Urinary bladder (tissue), 4 donors: Measurements from ENCODE around the gene ABCC1. TPM values are rescaled to one million over a fixed set of nuclear protein-coding genes. Genes with fewer than 3 reads are reported as not detected.

Experiments
- DNase-seq: peaks from one replicate; pipeline ENCODE4 v3.0.0-alpha.2; 2015; ENCODE audit errors: extremely low spot score
- H3K27ac ChIP-seq: one replicate; pipeline ENCODE4 v1.5.1; 2013; ENCODE audit warnings: low read depth, mild to moderate bottlenecking, moderate library complexity
- H3K36me3 ChIP-seq: one replicate; pipeline ENCODE4 v1.6.1; 2013; ENCODE audit warnings: mild to moderate bottlenecking, moderate library complexity; ENCODE audit not compliant: insufficient read depth
- H3K4me1 ChIP-seq: one replicate; pipeline ENCODE4 v1.6.1; 2013; ENCODE audit warnings: mild to moderate bottlenecking, moderate library complexity; ENCODE audit not compliant: insufficient read depth
- H3K4me3 ChIP-seq: one replicate; pipeline ENCODE4 v1.5.1; 2013; ENCODE audit warnings: low read depth, low read length
- WGBS: extraction: QIAGEN DNeasy Blood & Tissue Kit; methylation state at CpG from one replicate; pipeline ENCODE4 v1.1.7; 2013; 5-methylcytosine and 5-hydroxymethylcytosine counted together
- polyA plus RNA-seq: library from polyadenylated mRNA; stranded (reverse); fragments of 200-250 nt; gene quantifications from one replicate; pipeline ENCODE4 v1.2.3, GENCODE V29; 2013
- total RNA-seq: library from RNA; depleted of rRNA; stranded (reverse); fragments of >200 nt; gene quantifications from one replicate; pipeline ENCODE4 v1.2.3, GENCODE V29; 2014
- donor health status: healthy with polysubstance abuse.
- donor health status: healthy.

Gene ABCC1
- total and polyA plus RNA-seq, 2 donors: 13.8 to 21.7 TPM

DNA sequence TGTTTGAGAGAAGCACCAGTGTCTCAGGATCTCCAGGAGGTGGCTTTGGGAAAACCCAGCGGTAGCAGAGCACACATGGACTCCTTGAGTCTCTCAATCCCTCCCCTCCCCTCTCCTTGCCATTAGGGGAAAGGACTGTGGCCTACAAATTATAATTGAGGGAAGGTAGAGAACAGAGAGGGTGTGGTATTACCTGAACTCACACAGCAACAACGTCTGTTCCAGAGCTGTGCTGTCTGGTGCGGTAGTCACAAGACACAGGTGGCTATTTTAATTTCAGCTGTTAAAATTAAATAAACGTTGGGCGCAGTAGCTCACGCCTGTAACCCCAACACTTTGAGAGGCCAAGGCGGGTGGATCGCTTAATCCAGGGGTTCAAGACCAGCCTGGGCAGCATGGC, 163.7 kb downstream of the ABCC1 start:
- Histone ChIP-seq H3K27ac (no peak overlapping the region), H3K36me3 (peaks cover 8% of the 10 kb centered on the region), H3K4me3 (no peak overlapping the region), H3K4me1 (no peaks in the 10 kb centered on the region)
- WGBS: 95% methylated on average over 8 of the region's 8 CpGs
- no peak for DNase-seq

DNA sequence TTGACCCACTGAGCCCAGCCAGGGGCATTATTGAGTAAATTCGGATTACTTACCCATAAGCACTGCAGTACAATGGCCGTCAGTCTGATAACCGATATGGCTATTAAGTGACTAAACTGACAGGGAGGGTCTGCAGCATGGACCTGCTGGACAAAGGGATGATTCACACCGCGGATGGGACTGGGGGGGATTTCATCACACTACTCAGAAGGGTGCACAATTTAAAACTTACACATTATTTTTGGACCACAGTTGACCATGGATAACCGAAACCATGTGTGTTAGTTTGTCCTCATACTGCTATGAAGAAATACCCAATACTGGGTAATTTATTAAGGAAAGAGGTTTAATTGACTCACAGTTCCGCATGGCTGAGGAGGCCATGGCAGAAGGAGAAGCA, 167.4 kb downstream of the ABCC1 start:
- 97% methylated on average over 7 of the region's 7 CpGs for whole genome bisulfite sequencing

DNA sequence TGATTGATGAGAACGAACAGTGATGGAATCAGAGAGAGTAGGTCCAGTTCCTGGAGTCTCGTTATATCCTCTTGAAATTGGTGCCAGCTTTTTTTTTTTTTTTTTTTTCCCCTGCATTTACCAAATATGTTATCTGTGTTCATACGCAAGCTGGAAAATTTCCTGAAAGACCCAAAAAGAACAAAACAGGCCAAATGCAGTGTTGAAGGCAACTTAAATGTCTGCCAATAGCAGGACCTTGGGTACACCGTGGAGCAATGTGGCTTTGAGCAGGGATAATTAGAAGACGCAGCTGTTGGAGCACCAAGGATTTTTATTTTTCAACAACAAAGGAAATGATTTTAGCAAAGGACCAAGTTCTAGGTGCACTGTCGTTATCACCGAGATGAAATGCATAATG, 168.9 kb downstream of the ABCC1 start:
- peaks cover 10% of the 10 kb centered on the region for H3K36me3 ChIP-seq
- H3K4me3 ChIP-seq: no peak overlapping the region
- 98% methylated on average over 7 of the region's 7 CpGs for WGBS
- no peak for DNase-seq
- H3K27ac ChIP-seq: no peak overlapping the region
- no peaks in the 10 kb centered on the region for H3K4me1 ChIP-seq

More for the DNA sequence above, 167.4 kb downstream of the ABCC1 start:
- Histone ChIP-seq H3K36me3 (peaks cover 10% of the 10 kb centered on the region), H3K27ac (no peak overlapping the region), H3K4me1 (no peaks in the 10 kb centered on the region), H3K4me3 (no peak overlapping the region)
- DNase-seq: no peak

DNA sequence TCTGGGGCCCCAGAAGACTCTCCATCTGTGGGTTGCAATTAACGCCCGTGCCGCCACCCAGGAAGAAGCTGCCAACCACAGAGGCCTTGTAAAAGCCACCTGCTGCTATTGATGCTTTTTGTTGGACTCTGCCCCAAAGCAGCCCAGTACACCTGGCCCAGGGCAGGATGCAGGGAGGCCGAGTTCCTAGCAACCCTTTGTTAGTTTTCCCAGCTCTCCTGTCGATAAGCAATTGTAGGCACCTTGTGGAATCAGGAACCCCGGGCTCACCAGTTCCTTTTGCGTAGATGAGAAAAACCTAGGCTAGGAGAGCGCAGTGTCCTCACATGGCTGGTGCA, 170.6 kb downstream of the ABCC1 start:
- WGBS: 85% methylated on average over 8 of the region's 8 CpGs
- DNase-seq: no peak
- no peak overlapping the region for H3K4me3 ChIP-seq
- H3K27ac ChIP-seq: no peak overlapping the region
- no peaks in the 10 kb centered on the region for H3K4me1 ChIP-seq
- H3K36me3 ChIP-seq: peaks cover 10% of the 10 kb centered on the region

DNA sequence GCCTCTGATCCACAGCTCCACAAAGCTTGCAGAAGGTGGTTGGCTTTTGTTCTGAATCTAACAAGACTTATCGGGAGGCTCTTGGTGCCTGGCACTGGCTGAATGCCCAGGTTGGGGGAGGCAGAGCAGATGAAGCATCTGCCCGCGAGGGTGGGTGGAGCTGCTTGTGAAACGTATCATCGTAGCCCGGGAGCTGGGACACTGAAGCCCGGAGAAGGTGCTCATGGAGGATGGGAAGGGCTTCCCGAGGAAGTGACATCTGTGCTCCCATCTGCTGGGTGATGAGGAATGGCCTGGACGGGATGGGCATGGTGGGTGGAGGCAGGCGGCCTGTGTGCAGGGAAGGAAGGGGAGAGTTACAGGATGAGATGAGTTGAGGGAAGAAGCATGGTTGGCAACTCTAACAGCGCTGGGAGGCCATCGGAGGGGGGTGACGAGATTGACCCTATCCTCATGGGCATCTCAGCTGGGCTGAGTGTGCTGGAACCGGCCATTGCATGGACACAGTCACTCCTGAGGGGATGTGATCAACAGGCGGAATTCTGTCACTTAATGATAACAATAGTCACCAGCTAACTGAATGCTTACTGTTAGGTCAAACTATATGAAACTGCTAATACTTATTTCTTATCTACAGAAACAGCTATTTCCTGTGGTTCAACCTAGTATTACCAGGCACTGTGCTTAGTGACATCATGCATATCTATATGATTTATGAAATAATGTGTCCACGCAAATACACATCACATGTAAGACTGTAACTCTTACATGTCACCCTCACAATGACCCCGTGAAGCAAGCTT, 171.2 kb downstream of the ABCC1 start:
- Histone ChIP-seq H3K27ac (no peak overlapping the region), H3K36me3 (peaks cover 9% of the 10 kb centered on the region), H3K4me3 (no peak overlapping the region), H3K4me1 (no peaks in the 10 kb centered on the region)
- WGBS: 67% methylated on average over 17 of the region's 17 CpGs
- DNase-seq: no peak

DNA sequence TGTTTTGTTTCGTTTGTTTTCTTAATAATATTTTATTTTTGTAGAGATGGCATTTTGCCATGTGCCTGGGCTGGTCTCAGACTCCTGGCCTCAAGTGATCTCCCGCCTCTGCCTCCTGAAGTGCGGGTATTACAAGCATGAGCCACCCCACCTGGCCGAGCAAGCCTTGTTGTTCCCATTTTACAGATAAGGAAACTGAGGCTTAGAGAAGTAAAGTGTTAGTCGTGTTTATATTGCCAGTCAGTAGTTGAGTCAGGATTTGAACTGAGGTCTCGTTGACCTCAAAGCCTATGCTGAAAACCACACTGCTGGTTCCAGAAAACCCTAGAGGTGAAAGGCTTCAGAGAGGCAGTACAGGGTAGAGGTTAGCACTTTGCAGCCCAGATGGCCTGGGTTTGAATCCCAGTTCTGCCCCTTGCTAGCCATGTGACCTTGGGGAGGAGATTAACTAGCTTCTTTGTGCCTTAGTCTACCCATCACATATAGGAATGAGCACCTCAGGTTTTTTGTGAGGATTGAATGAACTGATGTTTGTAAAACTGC, 171.8 kb downstream of the ABCC1 start:
- Histone ChIP-seq H3K27ac (no peak overlapping the region), H3K36me3 (peaks cover 9% of the 10 kb centered on the region), H3K4me3 (no peak overlapping the region), H3K4me1 (no peaks in the 10 kb centered on the region)
- 81% methylated on average over 6 of the region's 6 CpGs for WGBS
- no peak for DNase-seq

DNA sequence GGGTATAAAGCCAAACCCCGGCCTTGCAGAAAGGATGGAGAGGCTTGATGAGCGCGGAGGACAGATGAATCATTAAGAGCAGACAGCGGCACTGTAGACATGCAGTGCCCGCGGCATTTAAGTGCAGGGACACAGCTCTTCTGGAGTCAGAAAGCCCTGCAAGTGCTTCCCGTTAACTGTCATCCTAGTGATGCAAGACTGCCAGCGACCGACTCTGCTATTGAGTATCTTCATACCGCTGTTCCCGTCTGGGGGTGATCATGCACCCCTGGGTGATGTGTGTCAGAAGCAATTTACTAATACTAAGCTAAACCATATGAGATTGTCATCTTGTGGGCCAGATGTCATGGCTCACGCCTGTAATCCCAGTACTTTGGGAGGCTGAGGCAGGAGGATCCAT, 172.8 kb downstream of the ABCC1 start:
- H3K4me3 ChIP-seq: no peak overlapping the region
- no peaks in the 10 kb centered on the region for H3K4me1 ChIP-seq
- no peak for DNase-seq
- 97% methylated on average over 12 of the region's 12 CpGs for WGBS
- H3K27ac ChIP-seq: no peak overlapping the region
- peaks cover 3% of the 10 kb centered on the region for H3K36me3 ChIP-seq

DNA sequence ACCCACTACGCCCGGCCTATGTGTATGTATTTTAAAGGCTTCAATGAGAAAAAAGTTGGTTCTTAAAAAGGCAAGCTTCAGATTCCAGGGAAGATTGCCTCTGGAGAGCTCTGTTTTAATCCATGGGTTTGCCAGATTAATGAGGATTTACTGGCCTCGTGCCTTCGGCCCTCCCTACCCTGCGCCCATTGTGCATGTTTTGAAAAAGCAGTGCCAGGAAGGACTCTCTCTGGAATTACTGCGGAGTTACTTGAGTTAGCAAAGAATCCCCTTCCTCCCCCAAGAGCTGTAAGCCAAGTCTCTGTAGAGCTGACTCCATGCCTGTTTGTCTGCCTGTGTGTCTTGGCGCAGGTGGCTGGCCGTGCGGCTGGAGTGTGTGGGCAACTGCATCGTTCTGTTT, 175.0 kb downstream of the ABCC1 start:
- peaks cover 3% of the 10 kb centered on the region for H3K36me3 ChIP-seq
- 79% methylated on average over 10 of the region's 10 CpGs for WGBS

DNA sequence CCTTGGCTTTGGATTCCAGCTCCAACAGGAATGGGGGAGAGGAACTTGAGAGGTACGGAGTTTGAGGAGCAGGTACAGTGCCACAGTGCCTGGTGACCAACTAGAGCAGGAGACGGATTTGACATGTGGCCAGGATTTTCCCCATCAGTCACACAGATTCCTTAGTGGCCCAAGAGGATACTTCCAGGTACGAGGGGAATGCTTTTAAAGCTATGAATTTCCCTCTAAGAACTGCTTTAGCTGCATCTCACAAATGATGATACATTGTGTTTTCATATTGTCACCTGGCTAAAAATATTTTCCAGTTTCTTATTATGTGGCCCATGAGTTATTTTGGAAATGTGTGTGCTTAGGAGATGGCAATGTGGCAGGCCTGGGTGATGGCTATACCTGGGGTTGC, 175.6 kb downstream of the ABCC1 start:
- Histone ChIP-seq H3K4me3 (no peak overlapping the region), H3K4me1 (no peaks in the 10 kb centered on the region), H3K27ac (no peak overlapping the region), H3K36me3 (no peaks in the 10 kb centered on the region)
- WGBS: over 99% methylated on average over 3 of the region's 3 CpGs
- no peak for DNase-seq

More for the DNA sequence above, 175.0 kb downstream of the ABCC1 start:
- Histone ChIP-seq H3K4me1 (no peaks in the 10 kb centered on the region), H3K27ac (no peak overlapping the region), H3K4me3 (no peak overlapping the region)
- no peak for DNase-seq

DNA sequence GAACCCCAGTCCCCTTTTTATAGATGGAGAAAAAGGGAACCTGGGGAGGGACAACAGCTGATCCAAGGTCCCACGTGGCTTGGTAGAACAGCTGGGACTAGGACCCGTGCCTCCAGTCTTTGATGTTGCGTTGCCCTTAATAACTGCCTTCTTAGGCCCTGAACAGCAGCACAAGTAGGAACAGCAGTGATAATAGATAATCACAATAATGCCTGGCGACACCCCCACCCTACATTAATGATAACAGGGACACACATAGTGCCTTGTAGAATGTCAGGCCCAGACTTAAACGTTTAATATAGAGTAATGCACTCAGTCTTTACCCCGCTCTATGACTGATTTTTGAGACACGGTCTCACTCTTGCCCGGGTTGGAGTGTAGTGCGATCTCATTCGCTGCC, 177.5 kb downstream of the ABCC1 start:
- H3K4me3 ChIP-seq: no peak overlapping the region
- DNase-seq: no peak
- no peak overlapping the region for H3K27ac ChIP-seq
- 76% methylated on average over 10 of the region's 10 CpGs for WGBS
- H3K4me1 ChIP-seq: no peaks in the 10 kb centered on the region
- H3K36me3 ChIP-seq: no peaks in the 10 kb centered on the region

DNA sequence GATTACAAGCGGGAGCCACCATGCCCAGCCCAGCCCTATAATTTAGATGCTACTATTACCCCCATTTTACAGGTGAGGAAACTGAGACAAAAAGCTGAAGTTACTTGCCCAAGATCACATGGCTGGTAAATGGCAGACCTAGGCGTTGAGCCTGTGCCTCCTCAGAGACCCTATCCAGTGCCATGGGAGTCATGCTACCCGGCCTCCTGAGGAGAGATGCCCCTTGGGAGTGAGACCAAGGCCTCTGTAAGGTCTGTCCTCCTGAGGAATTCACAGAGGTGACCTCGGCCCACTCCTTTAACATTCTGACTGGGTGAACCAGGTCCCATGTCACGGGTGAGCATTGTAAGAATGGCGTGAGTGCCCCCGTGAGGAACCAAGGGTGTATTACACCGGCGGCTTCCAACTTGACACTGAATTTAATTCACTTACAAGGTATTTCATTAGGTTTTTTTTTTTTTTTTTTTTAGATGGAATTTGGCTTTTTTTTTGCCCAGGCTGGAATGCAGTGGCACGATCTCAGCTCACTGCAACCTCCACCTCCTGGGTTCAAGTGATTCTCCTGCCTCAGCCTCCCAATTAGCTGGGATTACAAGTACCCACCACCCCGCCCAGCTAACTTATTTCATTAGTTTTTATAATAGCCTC, 178.2 kb downstream of the ABCC1 start:
- H3K27ac ChIP-seq: no peak overlapping the region
- no peak for DNase-seq
- no peaks in the 10 kb centered on the region for H3K4me1 ChIP-seq
- 33% methylated on average over 11 of the region's 11 CpGs for WGBS
- no peaks in the 10 kb centered on the region for H3K36me3 ChIP-seq
- H3K4me3 ChIP-seq: no peak overlapping the region

DNA sequence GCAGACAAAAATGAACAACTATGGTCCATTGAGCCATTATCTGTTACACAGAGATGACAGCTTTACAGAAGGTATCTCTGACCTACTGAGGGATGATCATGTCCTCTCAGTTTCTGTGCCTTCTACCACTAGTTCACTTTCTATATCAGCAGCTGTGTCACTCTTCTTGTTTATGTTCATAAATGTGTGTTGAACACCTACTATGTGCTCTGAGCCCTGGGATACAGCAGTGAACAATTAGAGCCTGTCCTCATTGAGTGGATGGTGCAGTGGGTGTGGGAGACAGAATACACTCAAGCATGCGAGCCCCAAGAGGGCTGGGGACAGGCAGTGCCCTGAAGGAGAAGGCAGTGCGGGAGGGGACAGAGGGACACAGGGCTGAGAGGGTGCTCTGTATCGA, 181.8 kb downstream of the ABCC1 start:
- DNase-seq: no peak
- Histone ChIP-seq H3K4me1 (no peaks in the 10 kb centered on the region), H3K4me3 (no peak overlapping the region), H3K27ac (no peak overlapping the region), H3K36me3 (no peaks in the 10 kb centered on the region)
- WGBS: 88% methylated on average over 3 of the region's 3 CpGs

DNA sequence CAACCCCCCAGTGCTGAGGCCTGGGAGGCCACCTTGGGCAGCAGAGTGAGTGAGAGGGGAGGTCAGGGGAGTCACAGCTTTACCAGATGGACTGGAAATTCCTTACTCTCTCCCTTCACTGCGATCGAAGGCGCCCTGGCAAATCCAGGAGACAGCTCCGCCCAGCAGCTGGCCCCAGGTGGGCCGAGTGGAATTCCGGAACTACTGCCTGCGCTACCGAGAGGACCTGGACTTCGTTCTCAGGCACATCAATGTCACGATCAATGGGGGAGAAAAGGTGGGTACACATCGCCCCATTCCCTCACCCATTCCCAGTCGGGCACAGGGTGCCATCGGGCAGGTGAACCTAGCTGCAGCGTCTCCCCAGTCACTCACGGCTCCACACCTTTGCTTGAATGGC, 182.2 kb downstream of the ABCC1 start:
- 92% methylated on average over 15 of the region's 15 CpGs for WGBS

DNA sequence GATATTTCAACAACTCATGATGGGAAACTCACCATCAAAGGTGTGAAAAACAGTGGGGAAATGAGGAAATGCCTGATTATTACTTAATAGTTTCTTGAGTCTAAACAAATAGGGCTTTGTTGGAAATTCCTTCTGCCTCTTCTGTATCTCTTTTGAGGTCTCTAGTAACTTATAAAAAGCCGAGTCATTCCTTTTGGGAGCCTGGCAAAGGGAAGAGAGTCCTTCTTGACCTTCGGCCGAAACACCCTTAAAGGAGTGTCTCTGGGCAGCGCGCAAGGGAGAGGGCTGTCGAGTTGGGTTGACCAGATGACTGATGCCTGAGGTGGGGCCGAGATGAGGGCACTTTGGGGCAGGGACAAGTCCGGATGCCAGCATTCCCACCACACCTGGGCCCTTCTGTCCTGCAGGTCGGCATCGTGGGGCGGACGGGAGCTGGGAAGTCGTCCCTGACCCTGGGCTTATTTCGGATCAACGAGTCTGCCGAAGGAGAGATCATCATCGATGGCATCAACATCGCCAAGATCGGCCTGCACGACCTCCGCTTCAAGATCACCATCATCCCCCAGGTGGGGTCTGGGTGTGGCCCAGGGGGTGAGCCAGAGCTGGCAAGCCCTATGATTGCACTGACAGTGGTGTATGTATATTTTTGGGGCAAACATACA, 184.7 kb downstream of the ABCC1 start:
- DNase-seq: no peak
- WGBS: 96% methylated on average over 21 of the region's 21 CpGs
- H3K36me3 ChIP-seq: peaks cover 7% of the 10 kb centered on the region
- H3K27ac ChIP-seq: no peak overlapping the region
- no peak overlapping the region for H3K4me3 ChIP-seq
- no peaks in the 10 kb centered on the region for H3K4me1 ChIP-seq

More for the DNA sequence above, 182.2 kb downstream of the ABCC1 start:
- DNase-seq: no peak
- Histone ChIP-seq H3K36me3 (peaks cover 3% of the 10 kb centered on the region), H3K4me3 (no peak overlapping the region), H3K4me1 (no peaks in the 10 kb centered on the region), H3K27ac (no peak overlapping the region)
